Stimulated activated CD4-positive, alpha-beta T cell treated with anti-CD3 and anti-CD28 coated beads, Interleukin-2, amount 100 ng/mL, for 24 hours (primary cell): ENCODE results near the gene TMEM243.

Experiments
- DNase-seq, 2 donors: peaks; one replicate each; pipeline ENCODE4 v3.0.0-alpha.2; 2020

Gene TMEM243

GRCh38 chr7:87154569-87154968, 65.0 kb downstream of the TMEM243 start:
- no peak for DNase-seq

- no peak for DNase-seq
Measured at GRCh38 chr7:87154166-87154565, 65.4 kb downstream of the TMEM243 start.

DNA sequence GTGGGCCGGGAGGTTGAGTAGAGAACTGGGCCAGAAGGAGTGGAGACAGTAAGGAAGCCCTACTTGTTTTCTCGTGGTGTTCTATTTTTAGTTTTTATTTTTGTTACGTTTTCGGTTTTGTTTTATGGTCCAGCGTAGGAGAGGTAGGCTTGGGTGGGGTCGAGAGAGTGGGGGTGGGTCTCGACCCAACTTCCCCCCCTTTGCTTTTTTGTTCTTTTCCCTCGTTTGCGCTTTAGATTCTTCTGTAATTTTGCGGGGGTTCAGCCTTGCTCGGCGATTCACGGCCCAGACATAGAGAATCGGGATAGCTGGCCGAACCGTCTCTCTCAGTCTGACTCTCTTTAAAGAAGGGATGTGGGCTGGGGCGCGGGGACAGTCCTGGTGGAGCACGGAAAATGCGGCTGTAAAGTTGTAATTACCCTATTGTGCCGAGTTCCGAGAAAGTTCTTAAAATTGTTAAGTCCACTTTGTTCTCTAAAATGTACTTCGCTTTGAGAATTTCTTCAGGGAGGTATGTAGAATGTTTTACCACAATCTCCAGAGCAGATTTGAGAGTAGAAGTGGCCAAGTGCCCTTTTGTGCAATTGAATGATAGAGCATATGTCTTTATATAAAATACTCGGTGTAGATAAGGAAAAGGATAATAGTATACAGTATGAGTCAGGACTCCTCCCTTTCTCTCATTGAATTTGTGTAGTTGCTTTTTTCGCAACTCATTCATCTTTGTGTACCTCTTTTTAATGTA, 66.5 kb downstream of the TMEM243 start:
- peak; percentile 36 to 51 for DNase-seq

GRCh38 chr7:87152112-87152896, 67.2 kb downstream of the TMEM243 start, which contains the start of gene DMTF1:
TSS of gene DMTF1 (plus strand) at chr7:87152453. CDS start at chr7:87164942, 12,489 bp downstream.
- peak; percentile 88 to 90 for DNase-seq

DNA sequence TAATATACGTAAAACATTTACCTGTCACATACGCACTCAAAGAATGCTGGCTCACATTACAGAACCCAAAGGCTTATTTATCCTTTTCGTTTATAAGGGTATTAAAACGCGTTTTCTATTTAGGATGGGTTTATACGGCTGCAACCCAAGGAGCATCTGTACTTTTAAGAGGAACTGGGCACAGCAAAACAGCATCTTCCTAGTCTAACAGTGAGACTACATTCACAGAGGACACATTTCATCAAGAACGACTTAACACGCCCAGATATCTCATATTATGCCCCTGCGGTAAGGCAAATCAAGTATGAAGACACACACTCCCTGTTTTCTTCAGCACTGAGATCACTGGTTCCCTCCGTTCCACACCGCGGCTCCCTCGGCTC, 67.8 kb downstream of the TMEM243 start:
- DNase-seq, result no peak

DNA sequence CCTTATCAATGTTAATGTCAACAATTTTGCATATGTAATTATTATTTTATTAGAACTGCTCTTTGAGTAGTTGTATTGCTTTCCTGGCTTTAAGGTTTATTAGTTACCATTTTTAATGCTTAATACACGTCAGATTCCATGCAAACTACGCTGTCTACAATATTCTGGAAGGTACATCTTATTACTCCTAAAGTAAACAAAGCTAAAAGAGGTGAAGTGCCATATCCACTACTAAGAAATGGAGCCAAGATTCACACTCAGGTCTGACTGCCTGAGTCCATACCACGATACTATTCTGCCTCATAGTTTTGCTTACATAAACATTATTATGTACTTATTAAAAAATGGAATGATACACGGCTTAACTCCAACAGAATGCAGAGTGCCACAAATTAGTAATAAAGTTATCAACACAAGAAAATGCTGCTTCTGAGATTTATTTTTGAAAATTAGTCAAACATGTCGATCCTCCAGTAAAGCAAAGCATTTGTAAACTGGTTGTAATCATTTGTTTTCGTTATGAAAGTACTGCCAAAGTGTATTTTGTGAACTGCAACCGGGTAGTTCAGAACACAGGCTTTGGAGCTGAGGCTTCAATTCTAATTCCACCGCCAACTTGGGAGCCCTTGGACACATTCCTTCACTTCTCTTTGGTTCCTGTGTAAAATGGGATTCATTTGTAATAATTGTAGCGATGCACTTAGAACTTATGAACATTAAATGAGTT, 68.4 kb downstream of the TMEM243 start:
- no peak for DNase-seq

- DNase-seq, result no peak
Measured at GRCh38 chr7:87148332-87148955, 71.1 kb downstream of the TMEM243 start.

DNA sequence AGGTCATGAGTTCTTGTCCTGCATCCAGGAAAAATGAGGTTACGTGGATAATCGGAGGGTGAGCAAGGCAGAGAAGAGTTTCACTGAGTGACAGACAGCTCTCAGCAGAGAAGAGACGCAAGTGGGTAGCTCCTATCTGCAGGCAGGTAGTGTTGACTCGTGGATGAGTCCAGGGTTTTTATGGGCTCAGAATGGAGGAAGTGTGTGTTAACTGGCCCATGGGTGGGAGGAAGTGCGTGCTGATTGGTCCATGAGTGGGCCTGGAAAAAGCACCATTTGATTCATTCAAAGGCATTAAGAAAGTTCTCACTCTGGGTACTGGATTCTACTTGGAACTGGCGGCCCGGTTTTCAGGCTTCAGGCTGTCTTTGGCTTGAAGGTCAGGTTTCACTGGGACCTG, 72.0 kb downstream of the TMEM243 start:
- DNase-seq, result no peak

DNA sequence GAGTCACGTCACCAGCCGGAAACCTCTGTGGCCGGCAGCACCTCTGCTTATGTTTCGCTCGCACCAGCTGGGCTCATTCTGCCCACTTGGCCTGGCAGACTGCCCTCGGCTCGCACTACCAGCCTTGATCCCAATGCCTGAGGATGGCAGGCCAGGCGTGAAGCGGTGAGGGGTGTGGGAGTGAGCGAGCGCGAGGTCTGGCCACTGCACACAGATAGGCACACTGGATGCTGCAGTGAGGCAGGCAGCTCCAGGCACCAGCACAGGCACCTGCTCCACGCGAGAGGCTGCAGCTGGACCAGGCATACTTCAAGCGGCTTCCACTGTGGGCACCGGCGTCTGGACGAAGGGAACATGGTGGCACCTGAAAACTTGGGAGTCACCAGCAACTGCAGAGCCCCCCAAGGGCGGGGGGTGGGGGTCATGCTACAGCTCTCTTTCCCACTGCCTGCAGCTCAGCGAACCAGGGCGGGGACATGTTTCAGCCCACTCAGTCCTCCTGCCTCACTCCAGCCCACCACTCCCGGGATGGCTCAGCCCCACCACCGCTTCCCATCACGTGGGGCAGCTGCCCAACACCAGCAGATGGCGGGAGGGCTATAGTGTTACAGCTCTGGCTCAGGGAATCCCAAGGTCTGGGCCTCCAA, 72.7 kb downstream of the TMEM243 start:
- no peak for DNase-seq
